Inflammatory macrophage treated with lipopolysaccharide for 1 hour (primary cell): ENCODE results near the gene EMID1.
"Not testable (repeated sequence)": the region's sequence is repeated elsewhere in the genome, so short reads cannot be mapped to it uniquely, and the experiment has no call there.

Experiments used
- DNase-seq, 2 donors: peaks; one replicate each; pipeline ENCODE4 v3.0.0-alpha.2; 2020 to 2022

EMID1 gene

DNA sequence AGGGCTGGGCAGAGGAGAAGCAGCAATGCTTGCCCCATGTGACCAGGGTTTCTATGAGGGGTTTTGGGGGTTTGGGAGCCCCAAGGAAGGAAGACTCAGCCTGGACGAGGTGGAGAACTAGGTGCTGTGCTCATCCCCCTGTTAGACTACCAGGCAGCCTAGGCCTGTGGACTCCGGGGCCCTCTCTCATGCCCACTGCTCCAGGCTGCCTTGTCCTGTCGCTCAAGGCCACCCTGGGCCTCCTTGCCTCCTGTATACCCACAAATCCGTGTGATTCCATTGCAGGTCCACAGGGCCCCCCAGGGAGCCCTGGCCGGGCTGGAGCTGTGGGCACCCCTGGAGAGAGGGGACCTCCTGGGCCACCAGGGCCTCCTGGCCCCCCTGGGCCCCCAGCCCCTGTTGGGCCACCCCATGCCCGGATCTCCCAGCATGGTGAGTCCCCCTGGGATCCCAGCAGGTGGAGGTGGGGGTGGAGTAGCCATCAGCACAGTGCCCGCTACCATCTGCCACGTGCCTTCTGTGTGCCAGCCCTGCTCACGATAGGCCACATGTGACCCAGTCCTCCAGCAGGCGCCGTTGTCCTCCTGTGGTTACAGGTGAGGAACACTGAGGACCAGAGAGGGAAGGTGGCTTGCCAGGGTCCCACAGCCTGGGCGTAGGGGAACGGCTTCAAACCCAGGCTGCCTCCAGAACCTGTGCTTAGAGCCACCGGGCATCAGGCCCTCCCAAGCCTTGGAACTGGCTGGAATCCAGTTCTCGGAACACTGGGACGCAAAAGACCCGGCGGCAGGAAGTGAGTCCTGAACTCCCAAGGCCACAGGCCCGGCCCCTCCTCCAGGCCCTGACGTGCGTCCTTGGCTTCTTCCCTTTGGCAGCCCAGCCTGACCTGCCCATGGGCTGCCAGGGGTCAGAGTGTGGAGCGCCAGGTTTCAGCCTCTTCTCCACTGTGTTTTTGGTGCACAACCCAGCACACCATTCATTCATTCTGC lies 26.6 kb downstream of the EMID1 start:
- DNase-seq, result no peak

DNA sequence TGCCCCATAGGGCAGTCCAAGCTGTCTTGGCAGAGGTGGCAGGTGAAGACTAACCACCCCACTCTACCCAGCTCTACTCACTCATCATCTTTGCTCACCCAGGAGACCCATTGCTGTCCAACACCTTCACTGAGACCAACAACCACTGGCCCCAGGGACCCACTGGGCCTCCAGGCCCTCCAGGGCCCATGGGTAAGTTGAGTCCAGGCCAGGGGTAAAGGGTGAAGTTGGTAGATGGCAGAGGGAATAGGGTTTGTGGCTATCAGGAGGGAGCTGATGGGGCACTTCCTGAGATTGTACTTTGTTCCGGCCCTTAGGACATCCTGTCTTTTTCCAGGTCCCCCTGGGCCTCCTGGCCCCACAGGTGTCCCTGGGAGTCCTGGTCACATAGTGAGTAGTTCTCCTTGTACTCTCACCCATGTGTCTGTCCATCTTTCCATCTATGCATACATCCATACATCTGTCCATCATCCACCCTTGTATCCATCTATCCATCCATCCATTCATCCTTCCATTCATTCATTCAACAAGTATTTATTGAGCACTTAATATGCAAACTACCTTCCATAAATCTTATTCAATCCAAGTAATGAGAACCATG lies 27.7 kb downstream of the EMID1 start:
- DNase-seq, result no peak

DNA sequence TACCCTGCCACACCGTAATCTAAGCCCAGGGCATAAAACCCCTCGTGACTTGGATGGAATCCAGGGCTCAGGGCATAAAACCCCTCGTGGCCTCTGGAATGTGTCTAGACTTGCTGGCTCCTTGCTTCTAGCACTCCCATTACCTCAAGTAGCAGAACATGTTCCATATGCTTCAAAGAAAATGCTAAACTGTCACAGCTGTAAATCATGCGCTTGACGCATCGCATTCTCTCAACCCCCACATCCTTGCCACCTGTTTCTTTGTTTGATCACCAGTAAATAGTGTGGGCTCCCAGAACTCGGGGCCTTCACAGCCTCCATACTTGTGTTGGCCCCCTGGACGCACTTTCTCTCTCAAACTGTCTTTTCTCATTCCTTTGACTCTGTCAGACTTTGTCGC lies 34.8 kb downstream of the EMID1 start:
- DNase-seq, result not testable (repeated sequence)

DNA sequence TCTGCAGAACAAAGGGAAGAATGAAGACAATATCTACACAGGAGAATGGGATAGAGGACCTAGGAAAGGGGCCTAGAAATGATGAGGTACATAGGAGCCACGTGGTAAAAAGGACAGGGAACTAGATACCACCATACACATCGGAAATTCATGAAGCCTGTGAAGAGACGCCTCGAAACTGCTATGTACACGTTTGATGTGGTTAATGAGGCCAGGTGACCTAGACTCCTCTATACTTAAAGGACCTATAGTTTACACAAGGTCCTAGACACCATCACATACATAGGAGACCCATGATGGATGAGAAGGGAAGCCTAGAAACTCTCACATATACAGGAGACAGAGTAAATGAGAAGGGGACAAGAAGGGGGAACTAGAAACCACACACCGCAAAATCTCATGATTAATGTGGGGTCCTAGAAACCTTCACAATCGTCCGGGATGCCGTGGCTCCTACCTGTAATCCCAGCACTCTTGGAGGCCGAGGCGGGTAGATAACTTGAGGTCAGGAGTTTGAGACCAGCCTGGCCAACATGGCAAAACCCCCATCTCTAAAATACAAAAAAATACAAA lies 38.3 kb downstream of the EMID1 start:
- DNase-seq, result no peak

DNA sequence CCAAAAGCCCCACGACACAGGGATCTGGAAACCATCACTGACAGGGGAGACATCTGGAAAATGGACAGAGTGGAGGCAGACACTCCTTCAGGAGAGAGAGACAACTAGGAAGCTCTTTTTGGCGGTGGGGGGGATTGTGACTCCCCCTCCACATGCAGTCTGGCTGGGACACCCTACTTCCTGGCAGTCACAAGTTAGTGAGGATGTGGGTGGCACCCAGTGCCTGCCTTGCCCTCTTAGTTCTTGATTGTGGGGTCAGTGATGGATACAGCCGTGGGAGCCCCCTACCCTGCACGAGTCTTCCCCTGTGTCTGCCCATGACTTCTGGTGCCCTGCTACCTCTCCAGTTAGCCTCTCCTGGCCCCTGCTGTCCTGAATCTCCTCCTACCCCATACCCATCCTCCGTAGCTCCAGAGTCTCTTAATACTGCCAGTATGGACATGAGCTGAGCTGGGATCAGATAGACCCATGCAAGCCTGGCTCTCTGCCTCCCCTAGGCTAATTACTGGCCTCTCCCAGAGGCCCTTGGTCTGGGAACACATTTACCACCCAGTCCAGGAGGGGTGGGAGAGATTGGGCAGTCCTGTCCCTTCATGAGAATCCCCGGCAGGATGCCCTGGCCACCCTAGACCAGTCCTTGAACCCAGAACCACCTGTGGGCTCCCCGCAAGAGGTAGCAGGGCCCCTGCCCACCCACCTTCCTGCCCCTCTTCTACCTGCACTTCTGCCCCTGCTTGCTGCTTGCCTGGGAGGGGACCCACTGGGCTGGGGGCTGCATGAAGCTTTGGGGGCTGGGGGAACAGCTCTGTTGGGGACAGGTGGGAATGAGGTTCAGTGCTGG lies 39.3 kb downstream of the EMID1 start:
- DNase-seq, result no peak

DNA sequence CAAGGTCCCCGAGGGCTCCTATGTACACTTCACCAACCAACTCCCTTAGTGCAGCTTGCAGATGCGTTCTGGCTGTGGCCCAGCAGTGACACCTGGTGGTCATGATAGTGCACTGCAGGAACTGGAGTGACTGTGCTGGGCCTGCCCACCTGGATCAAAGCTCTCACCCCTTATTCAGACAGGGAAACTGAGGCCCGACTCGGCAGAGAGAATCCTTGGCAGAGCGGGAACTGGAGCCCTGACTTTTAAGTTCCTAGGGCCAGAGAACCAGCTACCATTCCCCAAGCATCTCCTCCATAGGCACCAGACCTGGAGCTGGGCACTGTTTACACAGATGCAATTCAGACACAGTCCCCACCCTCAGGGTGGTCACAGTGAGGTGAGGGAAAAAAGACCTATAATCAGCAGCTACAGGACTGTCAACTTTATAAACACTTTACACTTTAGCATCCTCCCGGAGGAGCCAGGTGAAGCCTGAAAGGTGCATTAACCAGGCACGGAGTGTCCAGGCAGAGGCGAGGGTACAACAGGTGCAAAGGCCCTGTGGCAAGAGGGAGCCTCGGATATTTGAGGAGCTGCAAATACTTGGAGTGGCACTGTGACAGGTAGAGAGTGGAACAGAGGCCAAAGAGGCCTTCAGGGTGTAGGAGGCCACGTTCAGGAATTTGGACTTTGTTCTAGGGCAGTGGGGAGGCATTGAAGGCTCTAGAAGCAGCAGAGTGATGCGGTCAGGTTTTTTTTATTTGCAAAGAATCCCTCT lies 40.1 kb downstream of the EMID1 start:
- peak; percentile 48 to 75 for DNase-seq

DNA sequence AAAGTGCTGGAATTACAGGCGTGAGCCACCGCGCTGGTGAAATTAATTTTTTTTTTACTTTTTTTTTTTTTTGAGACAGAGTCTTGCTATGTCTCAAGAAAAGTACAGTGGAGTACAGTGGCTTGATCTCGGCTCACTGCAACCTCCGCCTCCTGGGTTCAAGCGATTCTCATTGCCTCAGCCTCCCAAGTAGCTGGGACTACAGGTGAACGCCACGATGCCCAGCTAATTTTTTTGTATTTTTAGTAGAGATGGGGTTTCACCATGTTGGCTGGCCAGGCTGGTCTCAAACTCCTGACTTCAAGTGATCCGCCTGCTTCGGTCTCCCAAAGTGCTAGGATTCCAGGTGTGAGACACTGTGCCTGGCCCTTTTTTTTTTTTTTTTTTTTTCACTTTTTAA lies 42.2 kb downstream of the EMID1 start:
- DNase-seq, result not testable (repeated sequence)

DNA sequence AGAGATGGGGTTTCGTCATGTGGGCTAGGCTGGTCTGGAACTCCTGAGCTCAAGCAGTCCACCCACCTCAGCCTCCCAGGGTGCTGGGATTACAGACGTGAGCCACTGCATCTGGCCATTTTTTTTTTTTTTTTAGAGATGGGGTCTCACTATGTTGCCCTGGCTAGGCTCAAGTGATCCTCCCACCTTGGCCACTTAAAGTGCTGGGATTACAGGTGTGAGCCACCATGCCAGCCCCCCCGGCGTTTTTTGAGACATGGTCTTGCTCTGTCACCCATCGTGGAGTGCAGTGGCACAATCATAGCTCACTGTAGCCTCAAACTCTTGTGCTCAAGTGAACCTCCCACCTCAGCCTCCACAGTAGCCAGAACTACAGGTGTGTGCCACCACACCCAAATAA lies 45.6 kb downstream of the EMID1 start:
- DNase-seq, result no peak

DNA sequence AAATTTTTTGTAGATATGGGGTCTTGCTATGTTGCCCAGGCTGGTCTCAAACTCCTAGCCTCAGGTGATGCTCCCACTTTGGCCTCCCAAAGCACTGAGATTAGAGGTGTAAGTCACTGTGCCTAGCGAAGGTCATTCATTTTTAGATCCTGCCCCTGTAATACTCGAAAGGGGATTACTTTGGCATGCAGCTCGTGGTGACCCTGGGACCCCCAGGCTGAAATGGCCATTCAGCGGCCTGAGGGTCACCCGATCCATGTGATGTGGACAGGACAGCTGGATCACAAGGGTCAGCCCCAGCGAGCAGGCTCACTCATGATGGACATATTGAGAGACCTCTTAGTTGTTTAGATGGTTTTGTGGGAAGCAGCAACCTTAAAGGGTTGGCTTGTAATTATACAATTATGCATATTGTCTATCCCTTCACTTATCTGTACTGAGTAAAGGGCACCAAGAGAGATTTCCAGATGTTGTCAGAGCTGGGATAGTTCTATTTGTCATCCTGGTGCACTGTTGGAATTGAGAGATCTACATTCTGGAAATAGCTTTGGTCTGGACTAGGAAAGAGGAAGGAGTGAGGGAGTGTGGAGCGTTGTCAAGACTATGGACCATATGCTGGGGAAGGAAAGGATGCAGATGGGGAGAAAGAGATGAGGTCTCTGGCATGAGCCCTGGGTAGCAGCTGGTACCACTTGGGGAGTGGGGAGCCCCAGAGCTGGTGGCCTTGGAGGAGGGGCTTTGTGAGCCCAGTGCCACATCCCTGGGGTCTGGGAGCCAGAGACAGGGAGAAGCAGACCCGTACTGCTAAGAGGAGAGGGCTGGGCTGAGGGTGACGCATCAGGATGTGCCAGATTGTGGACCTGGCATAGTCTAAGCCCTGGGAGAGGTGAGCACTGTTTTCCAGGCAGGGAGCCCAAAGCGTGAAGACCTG lies 46.5 kb downstream of the EMID1 start:
- DNase-seq, result no peak

DNA sequence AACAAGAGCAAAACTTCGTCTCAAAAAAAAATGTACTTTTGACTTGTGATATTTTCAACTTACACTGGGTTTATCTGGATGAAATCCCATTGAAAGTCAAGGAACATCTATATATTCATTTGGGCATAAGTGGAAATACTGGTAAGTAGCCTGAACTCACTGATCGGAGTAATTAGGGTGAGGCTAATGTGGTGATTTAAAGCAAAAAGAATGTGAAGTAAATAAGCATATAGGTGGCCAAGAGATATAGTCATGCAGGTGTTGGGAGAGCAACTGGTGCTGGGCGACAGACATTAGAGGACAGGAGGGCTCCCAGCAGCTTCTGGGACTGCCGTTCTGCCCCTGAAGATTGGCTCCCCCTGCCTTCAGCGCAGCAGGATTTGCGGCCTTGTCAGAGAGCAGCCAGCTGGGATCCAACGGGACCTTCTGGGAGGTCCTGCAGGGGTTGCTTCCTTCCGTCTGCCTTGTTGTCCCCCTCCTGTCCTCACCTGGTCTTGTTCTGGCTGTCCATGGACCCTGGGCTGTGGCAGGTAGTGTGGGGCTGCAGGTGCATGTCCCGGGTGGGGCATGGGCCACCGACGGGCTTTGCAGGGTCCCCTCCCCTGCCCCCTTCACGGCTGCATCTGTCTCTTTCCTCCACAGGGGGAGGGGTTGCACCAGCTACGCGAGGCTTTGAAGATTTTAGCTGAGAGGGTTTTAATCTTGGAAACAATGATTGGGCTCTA lies 48.0 kb downstream of the EMID1 start:
- DNase-seq, result no peak

DNA sequence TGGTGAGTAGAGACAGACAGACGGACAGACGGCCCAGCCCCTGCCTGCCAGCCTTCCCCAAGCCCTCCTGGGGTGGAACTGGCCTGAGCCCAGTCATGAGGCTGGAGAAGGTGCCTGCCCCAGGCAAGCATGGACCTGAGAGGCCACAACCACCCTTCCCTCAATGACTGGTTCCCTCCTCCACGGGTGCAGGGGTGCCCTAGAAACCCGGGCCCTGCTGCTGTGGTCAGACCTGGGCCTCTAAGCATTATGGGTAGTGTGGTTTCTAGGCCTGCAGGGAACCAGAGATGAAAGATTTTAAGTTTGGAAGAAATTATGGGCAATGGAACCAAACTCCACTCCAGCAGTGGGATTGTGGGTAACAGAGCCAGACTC lies 48.6 kb downstream of the EMID1 start:
- no peak for DNase-seq

DNA sequence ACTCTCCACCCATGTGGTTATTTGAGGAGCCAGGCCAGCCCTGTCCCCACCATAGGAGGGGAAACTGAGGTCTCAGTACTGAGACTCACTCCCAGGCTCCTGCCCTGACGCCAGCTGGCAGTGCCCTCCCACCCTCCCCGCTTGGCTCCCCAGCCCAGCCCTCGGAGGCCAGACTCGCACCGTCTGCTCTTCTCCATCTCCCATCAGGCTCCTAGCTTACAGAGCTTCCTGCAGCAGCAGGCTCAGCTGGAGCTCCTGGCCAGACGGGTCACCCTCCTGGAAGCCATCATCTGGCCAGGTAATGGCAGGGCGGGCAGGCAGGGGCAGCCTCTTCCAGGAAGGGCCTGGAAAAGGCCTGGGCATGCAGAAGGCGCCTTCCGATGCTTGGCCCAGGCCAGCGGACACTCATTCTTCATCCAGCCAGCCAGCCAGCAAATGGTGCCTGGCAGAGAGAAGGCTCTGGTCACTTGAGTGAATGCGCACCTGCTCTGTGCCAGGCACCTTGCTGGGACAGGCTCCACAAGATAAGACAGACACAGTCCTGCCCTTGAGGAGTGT lies 49.4 kb downstream of the EMID1 start:
- no peak for DNase-seq

DNA sequence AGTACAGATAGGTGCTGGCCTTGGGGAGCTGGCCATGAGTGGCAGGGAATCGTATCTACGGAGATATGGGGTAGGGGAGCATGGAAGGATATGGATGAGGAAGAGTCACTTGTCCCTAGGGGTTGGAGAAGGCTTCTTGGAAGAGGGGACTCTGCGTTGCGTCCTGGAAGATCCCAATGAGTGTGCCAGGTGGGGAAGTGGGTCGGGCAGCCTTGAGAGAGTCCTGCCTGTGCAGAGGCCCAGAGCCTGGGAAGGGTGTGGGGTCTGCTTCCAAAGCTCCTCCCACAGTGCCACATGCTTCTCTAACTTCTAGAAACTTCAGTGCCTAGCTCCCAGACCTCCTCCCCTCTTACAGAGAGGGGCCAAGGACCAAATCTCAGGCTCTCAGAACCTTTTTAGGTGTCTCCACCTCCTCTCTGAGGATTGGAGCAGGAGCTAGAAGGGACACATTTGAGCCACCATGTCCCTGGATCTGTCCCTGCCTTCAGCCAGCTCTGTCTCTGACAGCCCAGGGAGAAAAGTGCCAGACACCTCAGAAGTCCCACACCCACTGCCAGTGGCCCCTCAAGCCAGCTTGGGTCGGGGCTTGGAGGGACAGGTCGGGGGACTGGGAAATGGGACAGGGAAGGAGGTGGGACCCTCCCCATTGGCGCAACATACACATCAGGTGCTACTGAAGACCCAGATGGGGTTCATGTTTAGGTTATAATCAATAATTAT lies 51.1 kb downstream of the EMID1 start:
- DNase-seq, result no peak

DNA sequence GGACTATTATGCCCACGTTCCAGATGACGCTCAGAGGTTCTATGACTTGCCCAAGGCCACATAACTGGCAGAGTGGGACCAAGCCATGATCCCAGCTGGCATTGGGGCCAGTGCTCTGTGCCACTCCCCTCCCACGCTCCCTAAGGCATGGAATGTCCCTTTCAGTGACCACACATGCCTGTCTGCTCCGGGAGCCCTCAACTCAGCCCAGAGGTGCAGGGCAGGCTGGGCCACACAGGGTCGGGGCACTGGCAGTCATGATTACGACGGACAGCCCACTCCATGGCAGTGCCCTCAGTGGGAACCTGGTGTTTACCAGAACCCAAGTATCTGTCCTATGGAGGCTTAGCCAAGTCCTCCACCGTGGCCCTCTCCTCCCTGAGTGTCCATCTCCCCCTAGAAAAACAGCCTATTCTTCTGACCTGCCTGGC lies 52.1 kb downstream of the EMID1 start:
- no peak for DNase-seq

DNA sequence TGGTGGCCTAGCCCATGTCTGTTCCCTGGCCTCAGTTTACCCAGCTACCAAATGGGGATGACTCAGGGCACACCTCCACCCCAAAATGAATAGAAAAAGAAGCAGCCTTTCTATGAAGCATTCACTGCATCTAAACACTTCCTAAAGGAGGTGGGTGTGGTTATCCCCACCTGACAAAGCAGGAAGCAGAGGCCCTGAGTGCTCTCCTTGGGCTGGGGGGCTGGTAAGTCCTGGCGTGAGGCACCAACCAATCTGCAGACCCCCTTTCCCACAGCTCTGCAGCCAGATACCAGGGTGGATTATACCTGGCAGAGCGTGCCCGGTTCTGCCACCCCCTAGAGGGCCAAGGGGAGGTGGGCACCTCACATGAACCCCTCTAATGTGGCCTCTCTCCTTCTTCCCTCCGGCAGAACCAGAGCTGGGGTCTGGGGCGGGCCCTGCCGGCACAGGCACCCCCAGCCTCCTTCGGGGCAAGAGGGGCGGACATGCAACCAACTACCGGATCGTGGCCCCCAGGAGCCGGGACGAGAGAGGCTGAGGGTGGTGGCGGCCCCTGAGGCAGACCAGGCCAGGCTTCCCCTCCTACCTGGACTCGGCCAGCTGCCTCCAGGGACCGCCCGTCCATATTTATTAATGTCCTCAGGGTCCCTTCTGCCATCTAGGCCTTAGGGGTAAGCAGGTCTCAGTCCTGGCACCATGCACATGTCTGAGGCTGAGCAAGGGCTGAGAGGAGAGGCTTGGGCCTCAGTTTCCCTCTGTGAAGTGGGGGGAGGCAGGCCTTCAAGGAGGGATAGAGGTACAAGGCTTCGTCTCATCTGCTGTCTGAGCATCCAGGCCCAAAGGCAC lies 52.9 kb downstream of the EMID1 start:
- no peak for DNase-seq

DNA sequence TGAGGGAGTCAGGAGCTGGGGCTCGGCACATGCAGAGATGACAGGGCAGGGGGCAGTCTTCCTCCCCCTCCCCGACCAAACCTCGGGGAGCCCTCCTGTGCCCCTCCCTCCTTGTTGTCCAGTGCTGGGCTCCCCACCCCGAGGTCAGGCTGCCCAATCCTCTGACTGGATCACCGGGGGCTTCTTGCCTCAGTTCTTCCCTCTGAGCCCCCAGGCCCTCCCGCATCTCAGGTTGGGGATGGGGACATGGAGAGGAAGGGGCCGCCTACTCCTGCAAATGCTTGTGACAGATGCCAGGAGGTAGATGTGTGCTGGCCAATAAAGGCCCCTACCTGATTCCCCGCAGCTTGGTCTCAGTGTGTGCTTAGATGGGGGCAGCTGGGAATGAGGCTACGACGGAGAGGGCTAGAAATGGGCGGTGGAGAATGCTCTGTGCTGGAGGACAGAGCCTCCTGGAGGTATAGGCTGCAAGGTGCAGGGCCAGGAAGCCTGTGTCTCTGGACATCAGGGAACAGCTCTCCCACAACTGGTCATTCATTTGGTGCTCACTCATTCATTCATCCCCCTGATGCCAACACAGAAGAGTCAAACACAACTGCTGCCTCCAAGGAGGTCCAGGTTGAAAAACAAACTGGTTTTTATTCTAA lies 53.7 kb downstream of the EMID1 start:
- DNase-seq, result no peak

DNA sequence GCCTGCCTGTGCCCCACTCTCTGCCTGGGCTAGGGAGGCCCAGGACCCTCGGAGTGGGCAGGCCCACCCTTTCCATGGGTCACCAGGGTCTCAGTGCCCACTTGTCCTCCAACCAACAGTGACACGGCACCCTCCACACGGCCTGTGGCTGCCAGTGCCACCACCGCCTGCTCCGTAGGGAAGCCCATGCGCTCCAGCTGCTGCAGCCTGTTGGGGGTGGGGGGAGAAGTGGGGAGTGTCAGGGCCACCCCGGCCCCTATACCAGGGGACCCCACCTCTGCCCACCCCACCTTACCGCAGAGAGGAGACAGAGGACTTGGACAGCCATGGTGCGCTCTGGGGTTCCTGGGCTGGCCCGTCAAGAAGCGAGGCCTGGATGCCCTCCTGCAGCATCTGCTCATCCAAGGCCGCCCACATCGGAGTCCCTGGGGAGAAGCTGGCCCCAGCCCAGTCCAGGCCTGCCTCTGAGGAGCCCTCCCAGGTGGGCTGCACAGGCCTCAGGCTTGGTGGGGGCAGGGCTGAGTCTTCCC lies 54.4 kb downstream of the EMID1 start:
- no peak for DNase-seq
